ENCODE results near the gene KCNAB1.
A peak's percentile ranks its signal among the peaks of the same experiment; 100 is the strongest.
"Not testable (repeated sequence)": the region's sequence is repeated elsewhere in the genome, so short reads cannot be mapped to it uniquely, and the experiment has no call there.

The KCNAB1 gene

DNA sequence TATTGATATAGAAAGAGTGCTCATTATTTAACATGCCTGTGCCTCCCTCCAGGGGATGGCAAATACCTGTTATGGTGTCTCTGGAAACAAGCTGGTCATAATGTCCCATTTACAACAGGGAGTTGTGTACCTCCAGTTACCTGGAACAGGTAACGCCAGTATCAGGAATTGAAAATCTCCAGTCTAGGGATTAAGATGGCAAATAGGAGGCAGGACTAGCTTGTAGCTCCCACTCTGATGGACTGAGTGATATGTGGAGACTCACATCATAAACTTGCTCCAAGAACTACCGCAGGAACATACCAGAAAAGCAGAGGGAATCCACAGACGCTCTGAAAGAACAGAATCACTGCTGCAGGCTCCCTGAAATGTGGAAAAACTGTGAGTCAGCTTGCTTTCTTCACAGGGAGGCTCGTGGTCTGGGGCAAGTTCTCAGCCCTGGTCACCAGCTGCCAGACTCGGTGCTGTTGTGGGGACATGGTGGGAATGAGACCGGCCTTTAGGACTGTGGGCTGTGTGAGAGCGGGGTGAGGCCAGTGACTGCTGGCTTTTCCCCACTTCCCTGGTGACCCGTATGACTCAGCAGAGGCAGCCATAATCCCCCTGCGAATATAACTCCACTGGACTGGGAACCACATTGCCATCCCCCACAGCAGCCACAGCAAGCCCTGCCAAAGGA is 97.4 kb downstream of the KCNAB1 start:
- DNase-seq (ENCODE audit: low read depth), result peak; percentile 62

DNA sequence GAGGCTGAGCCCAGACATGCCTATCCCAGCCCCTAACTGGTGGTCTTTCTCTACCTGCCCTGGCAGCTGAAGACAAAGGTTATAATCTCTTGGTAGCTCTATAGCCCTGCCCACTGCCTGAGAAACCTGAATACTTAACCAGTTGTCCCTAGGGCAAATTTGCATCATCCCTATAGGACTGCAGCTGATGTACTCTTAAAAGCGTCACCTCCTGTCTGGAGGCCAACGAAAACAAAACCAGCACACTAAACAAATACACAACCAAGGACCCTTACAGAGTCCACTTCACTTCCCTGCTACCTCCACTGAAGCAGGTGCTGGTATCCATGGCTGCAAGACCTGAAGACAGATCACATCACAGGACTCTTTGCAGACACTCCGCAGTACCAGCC is 98.0 kb downstream of the KCNAB1 start:
- DNase-seq (ENCODE audit: low read depth), result no peak

DNA sequence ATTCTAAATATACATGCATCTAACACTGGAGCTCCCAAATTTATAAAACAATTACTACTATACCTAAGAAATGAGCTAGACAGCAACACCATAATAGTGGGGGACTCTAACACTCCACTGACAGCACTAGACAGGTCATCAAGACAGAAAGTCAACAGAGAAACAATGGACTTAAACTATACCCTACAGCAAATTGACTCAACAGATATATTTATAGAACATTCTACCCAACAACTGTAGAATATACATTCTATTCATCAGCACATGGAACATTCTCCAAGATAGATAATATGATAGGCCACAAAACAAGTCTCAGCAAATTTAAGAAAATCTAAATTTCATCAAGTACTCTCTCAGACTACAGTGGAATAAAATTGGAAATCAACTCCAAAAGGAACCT is 102.0 kb downstream of the KCNAB1 start:
- not testable (repeated sequence) for DNase-seq (ENCODE audit: low read depth)

DNA sequence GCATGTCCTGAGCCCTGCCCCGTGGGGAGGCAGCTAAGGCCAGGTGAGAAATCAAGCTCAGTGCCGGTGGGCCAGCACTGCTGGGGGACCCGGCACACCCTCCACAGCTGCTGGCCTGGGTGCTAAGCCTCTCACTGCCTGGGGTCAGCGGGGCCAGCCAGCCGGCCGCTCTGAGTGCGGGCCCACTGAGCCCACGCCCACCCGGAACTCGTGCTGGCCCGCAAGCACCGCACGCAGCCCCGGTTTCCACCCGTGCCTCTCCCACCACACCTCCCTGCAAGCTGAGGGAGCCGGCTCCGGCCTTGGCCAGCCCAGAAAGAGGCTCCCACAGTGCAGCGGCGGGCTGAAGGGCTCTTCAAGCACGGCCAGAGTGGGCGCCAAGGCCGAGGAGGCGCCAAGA is 103.7 kb downstream of the KCNAB1 start:
- DNase-seq (ENCODE audit: low read depth), result not testable (repeated sequence)

DNA sequence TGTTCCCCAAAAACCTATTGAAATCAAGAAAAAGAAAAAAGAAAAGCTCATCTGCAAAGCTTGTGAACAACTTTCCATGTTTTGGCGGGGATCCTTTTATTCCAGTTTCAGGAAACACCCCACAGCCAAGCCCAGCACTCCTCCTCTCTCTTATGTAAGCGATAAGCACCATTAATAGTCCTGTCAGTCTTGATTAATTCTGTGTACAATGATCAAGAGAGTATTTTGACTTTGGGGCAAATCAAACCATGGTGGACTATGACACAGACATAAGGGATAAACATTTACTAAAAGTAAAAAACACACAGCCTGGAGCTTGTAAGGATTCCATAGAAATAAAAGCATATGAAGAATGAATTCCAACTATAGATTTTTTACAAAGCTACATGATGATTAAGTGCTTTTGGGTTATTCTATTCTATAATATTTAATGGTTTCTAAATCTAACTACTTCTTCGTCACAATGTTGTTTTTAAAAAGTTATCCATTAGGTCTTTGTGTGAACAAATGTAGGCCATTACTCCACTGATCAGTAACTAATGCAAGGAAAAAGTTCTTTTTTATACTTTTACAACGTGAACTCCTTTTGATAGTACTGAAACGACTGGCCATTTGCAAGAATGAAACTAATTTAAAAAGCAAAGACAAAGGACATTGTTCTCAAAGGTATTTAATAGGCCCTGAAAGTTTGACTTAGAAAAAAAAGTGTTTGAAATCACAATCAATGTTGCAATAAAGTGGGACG is 106.5 kb downstream of the KCNAB1 start:
- no peak for DNase-seq (ENCODE audit: low read depth)

DNA sequence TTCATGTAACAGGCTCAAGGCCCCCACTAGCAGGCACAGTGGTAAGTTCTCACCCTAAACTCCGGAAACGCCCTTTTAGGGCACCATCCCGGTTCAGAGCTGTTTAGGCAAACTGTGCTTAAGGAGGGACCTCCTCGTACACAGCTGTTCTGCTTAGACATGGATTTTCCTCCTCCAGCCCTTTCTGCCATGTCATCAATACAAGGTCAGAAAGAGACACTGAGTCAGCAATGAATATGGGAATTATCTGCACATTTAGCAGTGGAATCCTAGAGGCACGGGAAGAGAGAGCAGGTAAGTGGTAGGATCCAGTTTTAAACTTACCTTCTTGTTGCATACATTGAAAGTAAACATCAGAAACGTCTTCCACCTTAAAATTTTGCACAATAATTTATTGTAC is 107.3 kb downstream of the KCNAB1 start:
- no peak for DNase-seq (ENCODE audit: low read depth)

DNA sequence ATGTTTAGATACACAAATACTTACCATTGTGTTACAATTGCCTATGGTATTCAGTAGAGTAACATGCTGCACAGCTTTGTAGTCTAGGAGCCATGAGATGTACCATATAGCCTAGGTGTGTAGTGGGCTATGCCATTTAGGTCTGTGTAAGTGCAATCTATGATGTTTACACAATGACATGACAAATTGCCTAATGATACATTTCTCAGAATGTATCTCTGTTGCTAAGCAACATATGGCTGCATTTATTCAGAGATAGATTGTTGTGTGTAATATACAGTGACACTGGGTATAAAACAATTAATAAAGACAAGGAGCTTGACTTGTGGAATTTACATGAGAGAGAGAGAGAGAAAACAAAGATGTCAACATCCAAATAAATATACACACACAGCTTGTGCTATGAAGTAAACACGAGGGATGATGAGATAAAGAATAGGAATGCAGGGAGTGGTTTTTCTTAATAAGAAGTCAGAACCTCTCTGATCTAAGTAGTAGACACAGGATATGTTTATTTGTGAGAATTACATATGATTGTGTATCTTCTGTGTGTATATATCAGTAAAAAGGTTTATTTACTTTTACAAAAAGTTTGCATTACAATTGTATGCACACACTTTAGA is 110.0 kb downstream of the KCNAB1 start:
- peak; percentile 14 for DNase-seq (ENCODE audit: low read depth)

DNA sequence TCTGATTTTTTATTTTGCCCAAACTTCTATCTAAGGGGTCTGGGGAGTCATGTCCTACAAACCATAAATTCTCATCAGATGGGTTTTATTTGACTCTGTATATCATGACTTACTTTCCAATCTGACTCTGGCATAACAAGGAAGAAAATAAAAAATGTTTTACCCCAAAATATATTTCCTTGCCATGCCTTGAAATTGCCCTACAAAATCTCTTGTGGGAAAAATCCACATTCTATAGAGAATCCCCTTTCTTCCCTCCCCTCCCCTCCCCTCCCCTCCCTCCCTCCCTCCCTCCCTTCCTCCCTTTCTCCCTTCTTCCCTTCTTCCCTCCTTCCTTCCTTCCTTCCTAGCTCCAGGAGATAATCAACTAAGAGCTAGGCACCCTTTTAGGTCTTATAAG is 110.8 kb downstream of the KCNAB1 start:
- not testable (repeated sequence) for DNase-seq (ENCODE audit: low read depth)

DNA sequence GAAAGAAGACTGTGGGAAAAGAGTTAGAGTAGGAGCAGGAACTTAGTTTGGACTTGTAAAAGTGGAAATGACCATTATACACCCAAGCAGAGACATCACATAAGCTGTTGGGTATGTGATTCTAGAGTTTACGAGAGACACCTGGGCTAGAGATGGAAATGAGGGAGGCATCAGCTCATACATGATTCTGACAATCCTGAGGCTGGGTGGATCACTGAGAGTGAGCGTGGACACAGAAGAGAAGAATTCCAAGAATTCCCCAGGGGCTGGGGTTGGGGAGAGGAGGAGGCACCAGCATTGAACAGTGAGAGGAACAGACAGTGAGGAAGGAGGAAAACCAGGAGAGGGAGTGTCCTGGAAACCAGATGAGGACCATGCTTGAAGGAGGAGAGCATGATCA is 113.5 kb downstream of the KCNAB1 start:
- DNase-seq (ENCODE audit: low read depth), result no peak

DNA sequence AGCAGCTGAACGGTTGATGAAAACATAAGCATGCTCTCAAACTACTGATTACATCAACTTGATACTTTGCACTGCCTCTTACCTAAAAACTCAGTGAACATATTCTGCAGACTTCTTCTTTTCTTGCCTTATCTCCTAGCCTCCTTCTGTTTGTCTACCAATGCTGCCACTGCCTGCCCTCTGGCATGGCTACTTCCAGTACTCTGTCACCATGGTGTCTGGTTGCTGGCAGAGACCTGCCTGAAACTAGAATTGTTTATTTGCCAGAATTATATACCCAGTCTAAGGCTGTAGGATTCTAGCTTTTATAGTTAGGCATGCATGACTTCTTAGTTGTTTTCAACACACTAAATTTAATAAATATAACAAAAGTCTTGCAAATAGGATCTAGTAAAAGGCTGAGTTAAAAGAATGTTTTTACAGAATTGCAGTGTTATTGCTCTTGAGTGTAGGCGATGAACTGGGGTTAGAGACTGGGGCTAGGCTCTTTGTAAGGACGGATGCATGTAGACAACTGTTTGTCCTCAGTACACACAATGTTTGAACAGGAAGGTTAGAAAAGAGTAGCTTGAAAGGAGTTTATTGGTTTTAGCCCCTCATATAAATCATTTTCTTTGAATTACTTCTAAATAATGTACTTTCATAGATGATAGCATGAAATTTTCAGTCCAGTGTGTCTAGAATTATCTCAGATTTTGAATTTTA is 116.3 kb downstream of the KCNAB1 start:
- no peak for DNase-seq (ENCODE audit: low read depth)

DNA sequence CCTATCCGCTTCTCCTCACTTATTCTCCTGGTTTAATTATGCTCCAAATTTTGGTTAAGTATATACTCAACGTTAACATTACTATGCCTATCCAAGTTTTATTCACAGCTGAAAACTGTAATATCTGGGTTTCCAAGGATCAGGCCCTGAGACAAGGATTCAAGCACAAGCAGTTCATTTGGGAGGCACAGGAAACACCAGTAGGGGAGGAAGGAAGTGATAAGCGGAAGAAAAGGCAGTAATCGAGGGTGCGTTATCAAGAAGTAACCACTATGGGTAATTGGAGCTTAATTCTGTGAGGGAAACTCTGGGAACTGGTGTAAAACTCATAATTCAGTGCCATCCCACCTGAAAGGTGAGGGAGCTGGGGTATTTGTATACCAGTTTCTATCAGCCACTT is 120.3 kb downstream of the KCNAB1 start:
- DNase-seq (ENCODE audit: low read depth), result no peak

DNA sequence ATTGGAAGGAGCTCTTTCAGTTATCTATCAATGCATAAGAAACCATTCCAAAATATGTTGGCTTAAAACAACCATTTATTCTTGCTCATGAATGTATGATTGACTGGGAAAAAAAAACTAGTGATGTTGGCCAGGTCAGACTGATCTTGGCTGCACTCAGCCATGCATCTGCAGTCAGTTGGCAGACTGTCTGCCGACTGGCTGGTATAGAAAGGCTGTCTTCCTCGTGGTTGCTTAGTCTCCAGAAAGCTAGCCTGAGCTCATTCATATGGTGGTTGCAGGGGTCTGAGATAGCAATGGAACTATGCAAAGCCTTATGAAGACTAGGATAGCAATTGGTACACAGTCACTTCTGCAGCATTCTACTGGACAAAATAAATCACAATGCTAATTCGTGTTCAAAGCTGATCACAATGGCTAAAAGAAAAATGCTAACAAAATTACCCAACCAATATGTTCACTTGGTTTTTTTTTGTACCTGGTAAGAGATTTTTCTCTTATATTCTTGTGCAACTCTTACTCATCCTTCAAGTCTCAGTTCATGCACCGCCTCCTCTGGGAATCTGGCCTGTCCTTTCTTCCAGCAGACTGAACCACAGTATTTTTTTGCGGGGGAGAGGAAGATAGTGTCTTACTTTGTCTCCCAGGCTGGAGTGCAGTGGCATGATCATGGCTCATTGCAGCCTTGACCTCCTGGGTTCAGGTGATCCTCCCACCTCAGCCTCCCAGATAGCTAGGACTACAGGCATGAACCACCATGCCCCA is 126.8 kb downstream of the KCNAB1 start:
- peak; percentile 58 for DNase-seq (ENCODE audit: low read depth)

DNA sequence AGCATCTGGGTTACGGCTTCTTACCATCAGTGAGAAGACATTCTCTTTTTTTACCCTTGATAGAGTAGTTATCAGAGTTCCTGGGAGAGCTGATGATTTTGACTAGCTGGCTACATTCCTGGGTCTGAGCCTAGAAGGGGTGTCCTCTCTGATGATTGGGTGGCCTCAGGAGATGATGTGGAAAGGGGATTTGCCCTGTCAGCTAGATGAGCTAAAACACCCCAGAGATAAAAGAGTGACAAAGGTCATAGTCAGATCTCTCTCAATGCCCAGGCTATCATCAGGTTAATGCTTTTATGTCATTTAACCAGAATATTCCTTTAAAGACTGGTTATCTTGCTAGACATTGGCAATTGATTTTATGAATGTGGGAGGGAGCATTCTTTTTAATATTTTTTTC is 130.2 kb downstream of the KCNAB1 start:
- no peak for DNase-seq (ENCODE audit: low read depth)

DNA sequence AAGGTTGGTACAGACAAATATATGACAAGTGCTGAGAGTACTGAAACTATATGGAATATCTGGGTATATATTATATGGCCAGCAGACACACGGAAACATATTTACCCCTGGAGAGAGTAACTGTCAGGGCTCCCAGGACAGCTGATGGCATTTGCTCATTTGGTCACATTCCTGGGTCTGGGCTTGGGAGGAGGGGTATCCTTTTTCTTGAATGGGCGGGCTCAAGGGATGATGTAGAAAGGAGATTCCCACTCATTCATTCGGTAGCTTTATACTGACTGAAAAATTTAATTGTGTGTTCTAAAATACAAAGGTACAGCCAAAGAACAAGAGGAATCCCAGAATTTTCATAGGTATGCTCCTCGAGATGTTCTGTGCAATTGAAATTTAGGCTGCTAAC is 131.0 kb downstream of the KCNAB1 start:
- DNase-seq (ENCODE audit: low read depth), result no peak

DNA sequence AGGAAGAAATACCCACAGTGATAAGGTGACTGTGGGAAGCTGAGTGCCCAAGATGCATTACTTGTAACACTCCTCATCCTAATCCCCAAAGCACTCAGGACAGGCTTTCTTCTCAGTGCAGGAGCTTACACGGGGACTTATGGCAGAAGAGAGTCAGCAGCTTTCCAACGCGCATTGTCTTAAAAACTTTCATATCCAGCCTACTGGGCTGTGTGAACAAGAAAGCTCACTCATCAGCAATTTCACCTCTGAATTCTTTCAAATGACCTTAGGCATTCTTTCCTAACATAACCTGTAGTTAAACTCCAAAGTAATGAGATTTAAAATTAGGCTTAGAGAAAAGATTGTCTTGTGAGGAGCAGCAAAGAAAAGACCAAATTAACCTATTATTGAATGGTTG is 132.3 kb downstream of the KCNAB1 start:
- no peak for DNase-seq (ENCODE audit: low read depth)

DNA sequence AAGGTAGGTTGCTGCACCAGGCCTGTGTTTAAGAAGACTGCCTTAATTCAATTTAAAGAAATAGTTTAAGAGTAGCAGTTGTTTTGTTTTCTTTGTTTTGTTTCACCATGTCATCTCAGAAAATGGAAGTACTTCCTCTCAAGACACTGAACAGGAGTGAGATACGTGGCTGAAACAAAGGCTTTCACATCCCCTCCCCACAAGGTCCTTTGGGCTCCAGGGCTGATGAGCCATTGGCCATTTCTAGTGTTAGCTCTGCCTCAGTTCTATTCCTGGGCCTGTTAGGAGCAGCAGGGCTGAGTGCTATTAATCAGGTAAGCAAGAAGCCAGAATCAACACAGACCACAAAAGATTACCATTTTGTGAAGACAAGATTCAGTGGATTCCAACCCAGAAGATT is 132.8 kb downstream of the KCNAB1 start:
- no peak for DNase-seq (ENCODE audit: low read depth)

DNA sequence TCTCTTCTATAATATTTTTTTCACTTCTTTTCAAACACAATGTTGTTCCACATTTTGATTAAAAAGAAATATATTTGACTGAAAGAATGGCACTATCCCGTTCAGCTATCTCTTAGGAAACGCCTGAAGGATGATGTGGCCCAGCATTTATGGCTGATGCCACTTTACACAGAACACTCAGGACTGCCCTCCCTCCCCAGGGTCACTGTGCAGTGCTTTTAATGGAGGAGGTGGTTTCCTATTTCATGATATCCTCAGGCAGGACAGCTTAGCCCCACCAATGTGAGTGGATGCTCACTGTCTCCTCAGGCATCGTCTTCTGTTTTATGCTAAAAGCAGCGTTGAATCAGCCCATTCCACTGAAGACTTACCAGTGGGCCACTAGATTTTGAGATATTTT is 135.9 kb downstream of the KCNAB1 start:
- DNase-seq (ENCODE audit: low read depth), result no peak

DNA sequence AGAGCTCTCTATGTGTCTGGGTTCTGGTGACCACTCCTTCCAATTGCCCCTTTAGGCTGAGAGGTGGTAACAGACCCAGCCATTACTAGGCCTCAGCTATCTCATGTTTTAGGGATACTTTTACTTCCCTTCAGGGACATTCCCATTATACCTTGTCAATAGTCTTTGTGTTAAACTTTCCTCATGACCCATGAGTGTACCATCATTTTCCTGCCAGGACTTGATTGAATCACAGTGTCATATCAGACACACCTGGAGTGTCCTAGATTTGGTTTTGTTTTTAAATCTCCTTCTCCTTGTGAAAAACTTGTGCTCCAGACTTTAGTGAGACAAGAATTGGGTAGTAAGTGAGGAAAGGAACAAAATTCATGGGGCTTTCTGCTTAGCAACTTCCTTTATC is 136.6 kb downstream of the KCNAB1 start:
- DNase-seq (ENCODE audit: low read depth), result no peak

DNA sequence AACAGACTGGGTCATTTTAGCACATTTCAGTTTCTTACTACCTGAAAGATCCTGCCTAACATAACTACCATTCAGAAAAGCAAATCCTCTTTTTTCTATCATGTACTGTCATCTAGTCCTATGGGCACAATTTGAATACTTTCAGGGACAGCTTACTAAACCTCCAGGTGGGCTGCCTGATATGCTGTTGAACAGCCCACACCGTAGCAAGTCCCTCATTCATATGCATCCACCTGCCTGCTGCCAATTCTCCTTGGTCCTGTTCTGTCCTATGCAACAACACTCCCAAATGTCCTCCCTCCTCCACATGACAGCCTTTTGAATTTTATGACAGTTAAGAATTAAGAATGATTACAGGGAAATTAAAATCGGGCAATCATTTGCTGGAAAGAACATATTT is 137.9 kb downstream of the KCNAB1 start:
- DNase-seq (ENCODE audit: low read depth), result no peak

DNA sequence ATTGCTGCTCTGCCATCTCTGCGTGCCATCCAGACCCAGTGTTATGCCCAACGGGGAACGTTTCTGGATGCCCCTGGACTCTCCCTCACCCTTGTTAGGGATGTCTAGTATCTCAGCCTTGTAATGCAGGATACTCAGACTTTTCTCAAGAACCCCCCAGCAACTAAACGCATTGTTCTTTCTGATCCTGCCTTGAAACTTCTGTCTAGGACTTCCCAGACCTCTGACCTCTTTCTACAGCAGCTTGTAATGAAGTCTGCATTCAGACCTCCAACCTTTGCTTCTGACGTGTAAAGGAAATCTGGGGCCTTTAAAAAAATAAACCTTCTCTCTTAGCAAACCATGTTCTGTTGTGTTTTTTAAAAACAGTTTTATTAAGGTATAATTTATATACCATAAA is 139.5 kb downstream of the KCNAB1 start:
- no peak for DNase-seq (ENCODE audit: low read depth)

DNA sequence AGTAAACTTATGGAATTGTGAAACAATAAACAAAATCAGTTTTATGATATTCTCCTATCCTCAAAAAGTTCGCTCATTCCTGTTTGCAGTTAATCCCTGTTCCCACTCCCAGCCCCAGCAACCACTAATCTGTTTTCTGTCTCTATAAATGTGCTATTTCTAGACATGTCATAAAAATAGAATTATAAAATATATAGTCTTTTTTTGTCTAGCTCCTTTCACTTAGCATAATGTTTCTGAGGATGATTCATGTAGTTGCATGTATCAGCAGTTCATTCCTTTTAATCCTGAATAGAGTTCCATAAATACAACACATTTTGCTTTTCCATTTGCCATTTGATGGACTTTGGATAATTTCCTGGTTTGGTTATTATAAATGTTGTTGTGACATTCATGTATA is 140.0 kb downstream of the KCNAB1 start:
- DNase-seq (ENCODE audit: low read depth), result no peak

DNA sequence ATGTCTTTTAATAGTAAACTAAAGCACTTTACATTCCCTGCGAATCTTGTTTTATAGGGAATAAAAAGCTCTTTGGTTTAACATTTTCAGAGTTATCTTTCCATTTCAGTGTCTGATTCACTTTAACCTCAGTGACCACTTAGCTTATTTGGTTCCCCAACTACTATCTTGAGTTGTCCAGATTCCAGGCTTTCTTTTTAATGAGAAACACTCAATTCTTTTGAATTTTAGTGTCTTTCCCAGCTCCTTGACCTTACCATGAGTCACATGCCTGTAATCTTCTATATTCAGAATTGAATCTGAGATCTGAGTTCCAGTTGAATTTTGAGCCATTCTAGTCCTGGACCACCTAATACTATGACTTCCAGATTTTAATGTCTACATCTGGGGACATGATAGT is 144.4 kb downstream of the KCNAB1 start:
- DNase-seq (ENCODE audit: low read depth), result no peak

Measured in amniotic epithelial cell (primary cell).